Activated CD4-positive, alpha-beta memory T cell treated with anti-CD3 and anti-CD28 coated beads for 36 hours (primary cell): ENCODE data around the gene TMEM26. TPM values are rescaled to one million over a fixed set of nuclear protein-coding genes. Genes with fewer than 3 reads are reported as not detected.

Experiments
- total RNA-seq, 2 experiments: library from RNA; stranded (reverse); gene quantifications; one replicate each; pipeline ENCODE4 v1.2.3, GENCODE V29; 2021

TMEM26 gene
- total RNA-seq, 2 experiments from 2014 or later, result not detected

Other genes starting within 250 kb of the TMEM26 start
- not detected for gene CABCOCO1, start 209.5 kb upstream of the TMEM26 start, total RNA-seq